ENCODE results near the gene HPSE2. TPM values are rescaled to one million over a fixed set of nuclear protein-coding genes. Genes with fewer than 3 reads are reported as not detected.

Gene HPSE2
- total RNA-seq, 2 donors from 2014 or later: 2.4 to 4.7 TPM

DNA sequence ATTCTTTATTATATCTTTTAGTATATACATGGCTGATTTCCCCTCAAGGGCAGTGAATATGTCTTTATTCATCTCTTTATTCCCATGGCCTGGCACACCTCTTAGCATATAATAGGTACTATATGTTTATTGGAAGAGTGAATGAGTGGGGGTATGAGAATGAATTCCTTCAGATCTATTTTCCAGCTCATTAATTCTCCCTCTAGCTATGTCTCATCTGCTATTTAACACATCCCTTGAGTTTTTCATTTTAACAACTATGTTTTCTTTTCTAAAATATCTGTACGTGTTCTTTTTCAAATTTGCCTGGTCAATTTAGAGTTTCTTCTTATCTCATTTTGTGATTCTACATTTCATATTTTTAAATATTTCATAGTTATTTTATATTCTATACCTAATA lies 803.3 kb downstream of the HPSE2 start:
- DNase-seq (ENCODE audit: low spot score): no peak
- Histone ChIP-seq H3K27ac (no peak overlapping the region), H3K9me3 (no peaks in the 10 kb centered on the region), H3K4me1 (replicated peaks) (no peaks in the 10 kb centered on the region), H3K36me3 (peaks cover 10 to 16% of the 10 kb centered on the region in 2 donors), H3K4me3 (no peak overlapping the region), H3K27me3 (replicated peaks; ENCODE audit: insufficient read depth) (no peaks in the 10 kb centered on the region)
- WGBS: 100% methylated on average over 1 of the region's 1 CpG
- intact Hi-C loops (cut with DNase I): no loop called here
- TF ChIP-seq POLR2A (IDR thresholded peaks at IDR 0.05) (no peak), CTCF (IDR thresholded peaks at IDR 0.05) (no peak)

DNA sequence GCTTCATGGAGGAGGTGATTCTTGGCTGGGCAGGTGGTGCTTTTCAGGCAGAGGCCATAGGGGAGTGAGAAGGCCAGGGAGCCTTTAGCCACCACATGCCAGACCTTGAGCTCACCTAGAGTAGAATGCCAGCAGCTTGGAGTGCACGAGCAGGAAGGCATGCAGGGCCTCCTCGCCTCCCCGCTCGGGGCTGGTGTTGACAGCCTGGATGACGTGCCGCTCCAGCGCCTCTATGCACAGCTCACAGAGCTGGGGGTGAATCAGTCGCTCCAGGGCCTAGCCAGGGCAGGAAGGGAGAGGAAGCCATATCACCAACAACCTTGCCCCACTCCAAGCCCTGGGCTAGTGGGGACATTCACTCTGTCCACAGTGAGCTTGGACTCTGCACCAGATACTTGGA lies 804.6 kb downstream of the HPSE2 start:
- intact Hi-C loops (cut with DNase I): no loop called here
- Histone ChIP-seq H3K4me3 (no peak overlapping the region), H3K27me3 (replicated peaks; ENCODE audit: insufficient read depth) (no peaks in the 10 kb centered on the region), H3K27ac (no peak overlapping the region), H3K4me1 (replicated peaks) (no peaks in the 10 kb centered on the region), H3K9me3 (no peaks in the 10 kb centered on the region), H3K36me3 (peaks cover 10 to 16% of the 10 kb centered on the region in 2 donors)
- no peak for TF ChIP-seq CTCF (IDR thresholded peaks at IDR 0.05)
- no peak for TF ChIP-seq POLR2A (IDR thresholded peaks at IDR 0.05)
- no peak for TF ChIP-seq POLR2AphosphoS5 (IDR thresholded peaks at IDR 0.05)
- WGBS: 88% methylated on average over 8 of the region's 8 CpGs
- no peak for DNase-seq (ENCODE audit: low spot score)

DNA sequence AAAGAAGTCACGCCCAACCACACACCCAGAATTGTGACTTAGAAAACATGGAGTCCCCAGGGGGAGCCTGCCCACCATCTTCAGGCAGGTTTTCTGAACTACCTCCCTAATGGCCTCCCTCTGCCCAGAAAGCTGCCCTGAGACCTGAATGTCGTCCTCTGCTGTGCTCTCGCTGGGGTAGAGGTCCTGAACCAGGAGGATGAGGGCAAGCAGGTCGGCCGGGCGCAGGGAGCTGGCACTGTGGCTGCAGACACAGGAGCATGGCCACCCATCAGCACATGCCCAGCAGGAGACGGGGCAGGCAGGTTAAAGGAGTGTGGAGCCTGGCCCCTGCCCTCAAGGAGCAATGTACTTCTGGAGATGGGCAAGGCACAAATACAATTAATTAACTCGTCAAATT lies 805.2 kb downstream of the HPSE2 start:
- intact Hi-C loops (cut with DNase I): no loop called here
- Histone ChIP-seq H3K4me3 (no peak overlapping the region), H3K4me1 (replicated peaks) (no peaks in the 10 kb centered on the region), H3K36me3 (peaks cover 10 to 16% of the 10 kb centered on the region in 2 donors), H3K9me3 (no peaks in the 10 kb centered on the region), H3K27ac (no peak overlapping the region), H3K27me3 (replicated peaks; ENCODE audit: insufficient read depth) (no peaks in the 10 kb centered on the region)
- no peak for DNase-seq (ENCODE audit: low spot score)
- 98% methylated on average over 8 of the region's 8 CpGs for WGBS
- TF ChIP-seq POLR2AphosphoS5 (IDR thresholded peaks at IDR 0.05) (no peak), CTCF (IDR thresholded peaks at IDR 0.05) (no peak), POLR2A (IDR thresholded peaks at IDR 0.05) (no peak)

- Histone ChIP-seq H3K27me3 (replicated peaks; ENCODE audit: insufficient read depth) (no peaks in the 10 kb centered on the region), H3K4me1 (replicated peaks) (no peaks in the 10 kb centered on the region), H3K4me3 (no peak overlapping the region), H3K27ac (no peak overlapping the region), H3K9me3 (no peaks in the 10 kb centered on the region), H3K36me3 (peaks cover 10% of the 10 kb centered on the region in 2 donors)
- intact Hi-C loops (cut with DNase I): no loop called here
- 93% methylated on average over 22 of the region's 22 CpGs for WGBS
- TF ChIP-seq CTCF (IDR thresholded peaks at IDR 0.05): no peak
- no peak for DNase-seq (ENCODE audit: low spot score)
These were observed 806.2 kb downstream of the HPSE2 start for GRCh38 chr10:98429320-98430072.

DNA sequence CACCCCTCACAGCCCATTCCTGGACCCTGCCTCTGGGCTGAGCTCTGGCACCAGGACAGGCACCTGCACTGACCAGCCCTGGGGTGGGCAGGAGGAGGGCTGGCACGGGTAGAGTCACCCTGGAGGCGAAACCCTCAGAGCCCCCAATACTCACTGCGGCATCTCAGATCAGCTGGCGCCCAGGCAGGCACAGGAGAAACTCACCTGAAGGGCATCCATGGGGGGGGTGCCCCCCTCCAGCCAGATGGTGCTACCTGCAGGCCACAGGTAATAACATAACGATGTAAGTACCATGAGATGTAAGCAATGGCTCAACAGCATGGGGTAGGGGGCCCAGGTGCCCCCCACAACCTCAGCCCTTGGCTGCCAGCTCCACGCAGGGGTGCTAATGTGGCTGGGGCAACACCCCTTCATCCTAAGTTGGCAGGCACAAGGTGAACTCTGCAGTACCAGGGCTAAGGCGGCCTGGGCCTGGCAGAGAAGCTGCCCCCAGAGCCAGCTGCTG lies 808.6 kb downstream of the HPSE2 start:
- H3K9me3 ChIP-seq: no peaks in the 10 kb centered on the region
- intact Hi-C loops (cut with DNase I): no loop called here
- no peaks in the 10 kb centered on the region for H3K4me1 ChIP-seq (replicated peaks)
- no peak overlapping the region for H3K27ac ChIP-seq
- DNase-seq (ENCODE audit: low spot score): no peak
- WGBS: 98% methylated on average over 6 of the region's 7 CpGs
- no peaks in the 10 kb centered on the region for H3K27me3 ChIP-seq (replicated peaks; ENCODE audit: insufficient read depth)
- H3K36me3 ChIP-seq: peaks cover 0 to 10% of the 10 kb centered on the region in 2 donors
- H3K4me3 ChIP-seq: no peak overlapping the region
- no peak for TF ChIP-seq POLR2A (IDR thresholded peaks at IDR 0.05)
- no peak for TF ChIP-seq POLR2AphosphoS5 (IDR thresholded peaks at IDR 0.05)
- TF ChIP-seq CTCF (IDR thresholded peaks at IDR 0.05): no peak
